HG02759 (cell line): ENCODE results near the gene NR1H4.
"Not testable (repeated sequence)": the region's sequence is repeated elsewhere in the genome, so short reads cannot be mapped to it uniquely, and the experiment has no call there.

Experiments
- ATAC-seq: cut with Tn5 transposase; IDR thresholded peaks from one replicate; pipeline ENCODE4 v1.9.1; 2021; ENCODE audit warnings: mild to moderate bottlenecking, moderate library complexity; ENCODE audit not compliant: unreplicated experiment

Gene NR1H4

DNA sequence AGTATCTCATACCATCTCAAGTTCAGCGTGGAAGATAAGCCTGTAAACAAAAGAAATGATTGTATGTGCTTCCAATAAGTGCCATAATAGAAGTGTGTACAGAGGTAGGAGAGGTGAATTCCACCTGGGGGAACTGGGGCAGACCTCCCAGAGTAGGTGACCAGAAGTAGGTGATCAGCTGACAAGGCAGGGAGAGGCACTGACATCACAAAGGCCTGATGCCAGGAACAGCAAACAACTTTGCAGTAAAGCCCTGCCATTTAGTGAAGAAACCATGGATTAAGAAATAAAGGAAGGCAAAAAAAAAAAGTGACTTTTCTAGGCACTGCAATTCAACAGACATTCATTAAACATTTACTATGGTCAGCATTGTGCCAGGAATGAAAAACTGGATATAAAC is 31.1 kb downstream of the NR1H4 start:
- no peak for ATAC-seq

DNA sequence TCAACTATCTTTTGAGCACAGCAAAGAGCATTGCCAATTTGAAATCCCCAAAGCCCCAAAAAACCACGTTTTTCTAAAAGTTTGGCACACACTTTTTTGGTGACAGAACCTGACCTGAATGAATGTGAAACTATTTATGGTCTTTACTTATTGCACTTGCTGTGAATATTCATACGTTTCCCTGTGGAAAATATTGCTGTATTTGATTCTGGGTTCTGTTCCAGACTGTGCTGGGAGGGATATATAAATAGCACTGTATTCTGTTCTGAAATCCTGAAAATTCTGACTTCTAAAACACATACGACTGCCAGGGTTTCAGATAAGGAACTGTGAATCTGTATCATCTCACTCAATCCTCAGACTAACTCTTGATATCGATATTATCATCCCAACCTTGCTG is 35.1 kb downstream of the NR1H4 start:
- no peak for ATAC-seq

DNA sequence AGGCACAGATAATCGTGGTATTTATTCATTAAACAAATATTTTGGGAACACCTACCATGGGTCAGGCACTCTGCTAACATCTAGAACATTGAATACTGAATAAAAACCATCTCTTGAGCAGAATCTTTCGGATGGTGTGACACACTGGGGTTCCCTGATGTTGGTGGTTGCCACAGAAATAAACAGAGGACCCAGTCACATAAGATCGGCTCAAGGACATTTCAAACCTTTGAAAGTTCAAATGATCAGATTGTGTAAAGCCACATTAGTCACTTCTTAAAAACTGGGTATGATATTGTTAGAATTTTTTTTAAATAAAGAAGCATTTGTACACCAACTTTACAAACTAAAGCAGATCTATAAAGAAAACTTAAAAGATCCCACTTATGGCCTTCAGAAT is 39.0 kb downstream of the NR1H4 start:
- ATAC-seq: no peak

DNA sequence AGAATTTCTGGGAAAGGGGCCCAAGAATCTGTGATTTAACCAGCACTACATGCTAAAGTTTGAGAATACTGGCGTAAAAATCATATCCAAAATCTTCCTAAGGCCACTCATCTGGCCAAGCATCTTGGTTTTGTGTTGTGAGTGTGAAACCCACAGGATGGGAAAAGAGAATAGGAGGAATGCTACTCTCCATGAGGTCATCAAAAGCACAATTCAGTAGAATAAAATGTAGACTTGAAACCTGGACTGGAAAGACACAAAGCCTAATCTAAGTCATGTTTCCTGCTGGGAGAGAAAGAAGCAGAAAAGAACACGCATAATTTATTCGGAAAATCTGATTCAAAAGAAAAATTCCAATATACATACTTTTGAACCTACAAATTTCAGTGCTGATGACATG is 42.3 kb downstream of the NR1H4 start:
- ATAC-seq: no peak

GRCh38 chr12:100518376-100518775 is 44.7 kb downstream of the NR1H4 start:
- ATAC-seq: no peak

DNA sequence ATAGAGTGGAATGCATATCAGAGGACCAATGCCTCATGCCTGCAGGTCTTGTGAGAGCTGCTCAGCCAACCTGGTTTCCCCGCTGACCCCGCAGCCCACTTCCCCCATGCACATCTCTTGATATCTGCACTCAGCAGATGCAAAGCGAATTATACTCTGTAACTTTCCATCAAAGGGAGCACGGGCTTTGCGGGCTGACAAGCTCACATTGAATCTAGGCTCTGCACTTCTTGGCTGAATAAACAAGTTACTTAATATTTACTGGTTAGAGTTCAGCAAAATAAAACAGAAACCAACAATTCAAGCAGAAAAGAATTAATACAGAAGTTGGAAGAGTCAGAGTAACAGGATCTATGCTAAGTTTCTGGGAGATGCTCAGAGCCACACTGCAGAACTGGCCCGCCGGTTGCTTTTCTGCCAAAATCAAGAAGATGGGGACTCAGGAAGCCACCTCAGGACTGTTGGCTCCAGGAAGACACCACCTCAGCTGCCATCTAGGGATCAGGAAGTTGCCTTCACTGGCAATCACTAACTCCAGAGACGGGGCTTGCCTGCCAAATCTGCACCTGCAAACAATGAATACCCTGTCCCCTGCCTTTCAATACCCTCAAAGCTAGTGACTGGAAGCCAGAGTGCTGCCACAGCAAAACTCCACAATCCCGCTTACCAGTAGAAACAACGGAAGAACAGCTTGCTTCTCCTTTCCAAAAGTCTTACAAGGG is 46.5 kb downstream of the NR1H4 start:
- no peak for ATAC-seq

- no peak for ATAC-seq
These were observed 48.3 kb downstream of the NR1H4 start for GRCh38 chr12:100521958-100522357.

DNA sequence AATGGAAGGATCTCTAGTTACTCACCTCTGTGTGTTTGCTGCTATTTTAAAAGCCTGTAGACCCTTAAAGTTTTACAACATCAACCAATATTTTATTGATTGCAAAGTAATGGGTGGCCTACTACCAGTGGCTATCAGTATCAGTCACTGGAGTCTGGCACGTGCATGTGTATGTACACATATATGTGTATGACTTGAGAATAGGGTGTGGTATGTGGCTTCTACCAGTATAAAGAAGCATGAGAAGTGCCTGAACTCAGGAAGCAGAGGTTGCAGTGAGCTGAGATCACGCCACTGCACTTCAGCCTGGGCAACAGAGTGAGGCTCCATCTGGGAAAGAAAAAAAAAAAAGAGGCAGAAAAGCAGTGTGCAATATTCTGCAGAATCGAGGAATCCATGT is 54.4 kb downstream of the NR1H4 start:
- ATAC-seq: no peak

GRCh38 chr12:100528471-100529127 is 54.9 kb downstream of the NR1H4 start:
- ATAC-seq: no peak

DNA sequence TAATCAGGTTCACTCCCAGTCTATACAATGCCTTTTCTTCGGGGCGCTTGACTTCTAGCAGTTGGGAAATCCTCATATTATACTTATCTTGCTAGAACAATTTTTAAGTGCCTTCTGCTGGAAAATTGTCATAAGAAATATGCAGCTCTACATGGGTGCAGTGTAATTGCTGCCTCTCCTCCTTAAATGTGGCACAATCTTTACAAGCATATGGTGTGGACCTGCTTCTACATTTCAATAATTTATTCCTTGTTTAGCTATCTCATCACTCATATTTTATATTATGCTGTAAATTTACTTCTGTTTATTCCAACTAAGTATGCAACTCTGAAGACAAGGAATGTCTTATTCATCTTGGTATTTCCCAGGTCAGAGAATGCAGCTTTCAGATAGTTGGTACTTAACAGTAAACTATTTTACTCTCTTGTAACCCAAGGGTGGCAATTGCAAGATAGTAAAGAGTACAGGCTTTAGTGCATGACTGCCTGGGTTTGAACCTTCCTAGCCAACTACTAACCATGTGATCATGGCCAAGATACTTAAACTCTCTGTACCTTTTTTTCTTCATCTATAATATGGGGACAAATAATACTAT is 56.2 kb downstream of the NR1H4 start:
- ATAC-seq: no peak

GRCh38 chr12:100533376-100533775 is 59.7 kb downstream of the NR1H4 start:
- ATAC-seq: no peak

GRCh38 chr12:100534625-100535227 is 61.1 kb downstream of the NR1H4 start:
- ATAC-seq: no peak

- ATAC-seq: no peak
These were observed 65.5 kb downstream of the NR1H4 start for GRCh38 chr12:100539202-100539601.

DNA sequence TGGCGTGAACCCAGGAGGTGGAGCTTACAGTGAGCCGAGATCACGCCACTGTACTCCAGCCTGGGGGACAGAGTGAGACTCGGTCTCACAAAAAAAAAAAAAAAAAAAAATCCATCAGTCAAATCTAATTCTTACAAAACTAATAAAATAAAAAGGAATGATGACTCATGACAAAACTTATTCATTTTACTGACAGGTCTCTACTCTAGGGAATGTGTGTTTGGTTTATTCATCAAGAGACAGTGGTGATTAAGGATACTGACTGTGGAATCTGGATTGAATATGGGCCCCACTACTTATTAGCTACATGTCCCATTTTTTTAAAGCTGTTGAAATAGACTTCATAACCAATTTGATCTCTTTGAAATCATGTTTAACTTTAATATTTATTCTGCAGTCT is 70.5 kb downstream of the NR1H4 start:
- no peak for ATAC-seq

DNA sequence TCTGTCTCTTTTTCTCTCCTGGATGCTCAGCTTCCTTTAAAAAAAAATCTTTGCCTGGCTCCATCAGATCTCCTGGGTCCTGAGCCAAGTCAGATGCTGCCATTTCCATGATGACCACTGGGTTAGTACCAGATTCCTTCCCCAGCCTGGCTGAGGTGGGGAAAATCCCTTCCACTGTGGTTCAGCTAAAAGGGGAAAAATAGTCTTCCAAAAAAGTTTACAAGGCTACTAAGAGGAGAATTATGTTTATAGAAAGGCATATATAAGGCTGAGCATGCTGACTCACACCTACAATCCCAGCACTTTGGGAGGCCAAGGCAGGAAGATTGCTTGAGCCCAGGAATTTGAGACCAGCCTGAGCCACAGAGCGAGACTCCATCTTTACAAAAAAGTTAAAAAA is 71.4 kb downstream of the NR1H4 start:
- no peak for ATAC-seq

GRCh38 chr12:100553936-100554335 is 80.3 kb downstream of the NR1H4 start:
- no peak for ATAC-seq

DNA sequence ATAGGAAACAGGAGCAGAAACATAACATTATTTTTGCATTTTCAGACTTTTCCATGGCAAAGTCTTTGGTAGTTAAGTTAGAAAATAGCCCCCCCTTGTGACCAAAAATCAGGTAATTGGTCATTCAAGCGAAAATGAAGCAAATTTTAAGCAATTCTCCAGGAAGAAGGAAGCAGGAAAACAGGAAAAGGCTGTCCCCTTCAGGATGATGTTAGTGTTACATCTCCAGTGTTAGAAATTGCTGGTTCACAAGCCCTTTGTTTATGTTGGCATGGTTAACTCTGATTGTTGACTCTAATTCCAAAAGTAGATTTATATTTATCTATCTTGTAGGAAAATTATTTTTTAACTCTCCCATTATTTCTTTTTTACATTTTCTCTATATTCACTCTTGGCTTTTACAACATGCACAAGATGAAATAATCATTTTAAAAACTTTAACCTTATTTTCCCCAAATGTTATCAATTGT is 81.0 kb downstream of the NR1H4 start:
- no peak for ATAC-seq

DNA sequence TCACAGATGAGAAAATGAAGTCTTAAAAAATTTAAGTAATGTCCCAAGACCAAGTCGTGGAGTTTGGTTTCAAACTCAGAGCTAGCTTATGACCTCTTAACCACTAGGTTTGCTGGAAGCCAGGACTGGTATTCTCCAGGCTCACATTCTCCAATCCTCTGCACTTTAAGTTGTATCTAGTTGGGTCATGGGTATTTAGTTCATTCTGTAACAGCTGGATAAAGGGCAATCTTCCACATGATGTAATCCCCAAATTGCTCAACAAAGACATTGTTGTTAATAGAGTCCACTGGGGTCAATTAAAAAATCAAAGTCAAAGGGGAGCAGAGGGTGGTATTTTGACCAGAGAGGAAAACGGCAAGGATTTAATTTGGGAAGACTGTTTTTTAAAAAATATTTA is 82.1 kb downstream of the NR1H4 start:
- ATAC-seq: no peak

- ATAC-seq: no peak
These were observed 83.7 kb downstream of the NR1H4 start for GRCh38 chr12:100557357-100557756.

DNA sequence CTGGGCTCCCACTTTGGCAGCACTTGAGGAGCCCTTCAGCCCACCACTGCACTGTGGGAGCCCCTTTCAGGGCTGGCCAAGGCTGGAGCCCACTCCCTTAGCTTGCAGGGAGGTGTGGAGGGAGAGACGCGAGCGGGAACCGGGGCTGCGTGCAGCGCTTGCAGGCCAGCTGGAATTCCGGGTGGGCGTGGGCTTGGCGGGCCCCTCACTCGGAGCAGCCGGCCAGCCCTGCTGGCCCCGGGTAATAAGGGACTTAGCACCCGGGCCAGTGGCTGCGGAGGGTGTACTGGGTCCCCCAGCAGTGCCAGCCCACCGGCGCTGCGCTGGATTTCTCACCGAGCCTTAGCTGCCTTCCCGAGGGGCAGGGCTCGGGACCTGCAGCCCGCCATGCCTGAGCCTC is 85.6 kb downstream of the NR1H4 start:
- not testable (repeated sequence) for ATAC-seq

DNA sequence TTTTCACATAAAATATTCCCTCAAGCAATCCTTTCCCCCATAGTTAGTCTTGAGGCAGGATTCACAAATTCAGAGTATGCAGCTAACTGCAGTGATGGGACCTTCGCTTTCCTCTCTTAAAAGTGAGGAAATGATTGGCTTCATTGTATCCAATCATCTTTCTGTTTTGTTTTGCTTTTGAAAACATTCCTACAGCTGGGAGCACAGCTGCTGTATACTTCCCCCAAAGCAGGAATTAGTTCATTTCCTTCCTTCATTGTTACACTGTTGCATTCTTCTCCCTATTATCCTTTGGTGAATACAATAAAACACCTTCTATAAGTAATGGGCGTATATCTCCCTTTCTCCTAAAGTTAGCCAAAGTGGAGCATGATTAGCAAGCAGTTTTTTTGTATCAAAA is 90.4 kb downstream of the NR1H4 start:
- no peak for ATAC-seq
